GM21825 (cell line): ENCODE data around the gene TAF15.
A peak's percentile ranks its signal among the peaks of the same experiment; 100 is the strongest.

Source experiments
- ATAC-seq: cut with Tn5 transposase; IDR thresholded peaks from one replicate; pipeline ENCODE4 v1.9.1; 2021; ENCODE audit warnings: mild to moderate bottlenecking, moderate library complexity; ENCODE audit not compliant: unreplicated experiment

The TAF15 gene

GRCh38 chr17:35808962-35809854, at the start of gene TAF15:
Gene TAF15, plus strand, starts transcription at chr17:35809484. Its CDS starts 86 bp downstream, at chr17:35809570.
- peak; percentile 86 for ATAC-seq

DNA sequence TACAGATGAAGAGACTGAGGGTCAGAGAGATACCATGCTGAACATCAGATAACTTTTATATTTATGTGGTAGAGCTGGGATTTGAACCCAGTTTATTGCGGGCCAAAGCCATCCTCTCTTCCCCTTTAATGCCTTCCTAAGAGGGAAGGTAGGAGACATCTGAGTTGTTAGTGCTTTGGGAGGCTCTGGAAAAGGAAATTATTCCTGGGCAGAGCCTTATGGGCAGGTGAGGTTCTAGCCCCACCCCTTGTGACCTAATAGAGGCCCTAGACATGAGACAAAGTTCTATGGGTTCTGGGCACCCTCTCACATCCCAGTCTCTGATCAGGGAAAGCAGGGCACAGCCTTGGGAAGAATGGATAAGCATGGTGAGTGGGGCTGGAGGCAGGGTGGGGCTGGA, 48.7 kb upstream of the TAF15 start, which contains the start of gene C17orf50:
TSS of gene C17orf50 (plus strand) at position 301 of the 400 bp plus-strand sequence. CDS start at position 356, 55 bp downstream.
- ATAC-seq, result no peak

DNA sequence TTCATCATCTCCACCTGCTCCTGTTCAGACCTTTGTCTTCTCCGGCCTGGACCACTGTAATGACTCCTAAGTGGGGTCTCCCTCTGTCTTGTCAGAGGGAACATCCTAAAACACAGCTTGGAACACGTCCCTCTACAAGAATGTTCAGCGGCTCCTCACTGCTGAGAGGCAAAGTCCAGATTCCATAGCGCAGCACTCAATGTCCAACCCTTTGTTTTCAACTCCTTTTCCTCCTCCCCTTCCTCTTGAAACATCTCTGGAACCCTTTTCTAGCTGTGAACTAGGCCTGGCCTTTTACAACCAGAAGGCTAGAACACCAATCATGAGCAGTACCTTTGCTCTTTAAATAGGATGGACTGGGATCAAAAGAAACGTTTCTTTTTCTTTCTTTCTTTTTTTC, 47.7 kb upstream of the TAF15 start:
- no peak for ATAC-seq

DNA sequence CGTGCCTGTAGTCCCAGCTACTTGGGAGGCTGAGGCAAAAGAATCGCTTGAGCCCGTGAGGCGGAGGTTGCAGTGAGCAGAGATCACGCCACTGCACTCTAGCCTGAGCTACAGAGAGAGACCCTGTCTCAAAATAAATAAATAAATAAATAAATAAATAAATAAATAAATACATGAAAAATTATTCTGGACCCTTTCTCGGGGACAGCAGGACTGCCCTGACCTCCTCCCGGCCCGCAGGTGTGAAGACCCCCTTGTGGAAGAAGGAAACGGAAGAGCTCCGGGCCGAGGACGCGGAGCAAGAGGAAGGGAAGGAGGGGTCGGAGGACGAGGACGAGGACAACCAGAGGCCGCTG, 45.5 kb upstream of the TAF15 start:
- no peak for ATAC-seq

DNA sequence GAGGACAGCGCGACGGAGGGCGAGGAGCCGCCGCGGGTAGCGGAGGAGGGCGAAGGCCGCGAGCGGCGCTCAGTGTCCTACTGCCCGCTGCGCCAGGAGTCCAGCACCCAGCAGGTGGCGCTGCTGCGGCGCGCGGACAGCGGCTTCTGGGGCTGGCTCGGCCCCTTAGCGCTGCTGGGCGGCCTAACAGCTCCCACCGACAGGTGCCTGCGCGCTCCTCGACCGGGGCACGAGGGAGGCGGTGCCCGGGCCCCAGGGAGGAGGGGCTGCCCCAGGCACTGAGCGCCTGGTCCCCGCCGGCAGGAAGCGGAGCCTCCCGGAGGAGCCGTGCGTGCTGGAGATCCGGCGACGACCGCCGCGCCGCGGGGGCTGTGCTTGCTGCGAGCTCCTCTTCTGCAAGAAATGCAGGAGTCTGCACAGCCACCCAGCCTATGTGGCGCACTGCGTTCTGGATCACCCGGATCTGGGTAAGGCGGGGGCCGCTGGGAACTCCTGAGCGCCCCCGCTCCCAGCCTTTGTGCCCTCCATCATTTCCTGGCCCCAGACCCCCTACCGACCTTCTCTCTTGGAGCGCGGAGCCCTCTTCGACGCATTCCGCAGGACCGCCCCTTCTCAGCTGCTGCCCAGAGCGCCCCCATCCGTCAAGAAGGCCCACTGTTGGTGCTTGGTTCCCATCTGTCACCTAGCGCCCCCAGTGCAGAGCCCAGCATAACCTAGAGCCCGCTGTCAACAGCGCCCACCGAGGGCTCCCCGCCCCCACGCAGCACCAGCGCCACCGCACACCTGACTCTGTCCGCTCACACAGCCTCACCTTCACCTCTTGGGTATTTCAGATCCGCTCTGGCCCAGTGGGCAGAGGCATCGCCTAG, 44.9 kb upstream of the TAF15 start:
- peak; percentile 69 for ATAC-seq

DNA sequence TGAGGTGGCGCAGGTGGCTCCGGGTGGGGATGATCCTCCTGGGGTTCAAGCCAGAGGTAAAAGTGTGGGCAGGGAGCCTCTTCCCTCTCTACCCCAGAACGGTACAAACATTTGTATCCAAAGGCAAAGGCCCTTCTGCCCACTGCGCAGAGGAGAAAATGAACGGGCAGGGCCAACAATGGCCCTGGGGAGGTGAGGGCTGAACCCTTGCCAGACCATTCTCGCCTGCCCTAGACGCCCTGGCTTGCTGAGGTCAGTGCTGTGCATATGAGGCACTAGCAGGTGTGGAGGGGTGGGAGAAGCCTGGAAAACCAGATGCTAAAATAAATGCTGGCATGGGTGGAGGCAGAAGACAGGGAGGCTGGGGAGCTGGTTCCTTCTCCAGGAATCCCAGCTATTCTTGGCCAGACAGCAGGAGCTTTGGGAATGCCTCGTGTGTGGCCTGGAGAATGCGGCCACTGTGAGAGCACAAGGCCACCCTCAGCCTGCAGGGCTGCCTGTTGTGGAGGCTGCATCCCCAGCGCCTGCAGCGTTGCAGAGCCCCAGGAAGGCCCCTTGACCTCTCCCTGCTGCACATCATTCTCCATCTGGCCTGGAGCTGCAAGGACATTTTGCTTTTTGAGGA, 44.1 kb upstream of the TAF15 start:
- ATAC-seq, result no peak

GRCh38 chr17:35765756-35766488, 43.4 kb upstream of the TAF15 start:
- no peak for ATAC-seq

DNA sequence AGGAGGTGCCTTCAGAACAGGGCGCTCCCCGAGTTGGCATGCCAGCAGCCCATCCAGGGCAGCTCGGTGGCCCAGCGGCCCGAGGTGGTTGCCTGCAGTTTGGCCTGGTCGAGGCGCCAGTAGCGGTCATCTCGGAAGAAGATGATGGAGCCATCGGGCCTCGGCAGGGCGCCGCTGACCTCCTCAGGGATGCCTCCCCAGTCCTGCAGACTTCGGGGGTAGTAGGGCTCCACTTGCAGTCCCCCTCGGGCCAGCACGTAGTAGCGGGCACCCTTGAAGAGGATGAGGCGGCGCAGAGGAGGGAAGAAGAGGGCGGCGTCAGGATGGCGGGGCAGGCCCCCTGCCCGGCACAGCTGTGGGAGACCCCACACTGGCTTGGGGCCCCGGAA, 42.8 kb upstream of the TAF15 start:
- ATAC-seq, result no peak

DNA sequence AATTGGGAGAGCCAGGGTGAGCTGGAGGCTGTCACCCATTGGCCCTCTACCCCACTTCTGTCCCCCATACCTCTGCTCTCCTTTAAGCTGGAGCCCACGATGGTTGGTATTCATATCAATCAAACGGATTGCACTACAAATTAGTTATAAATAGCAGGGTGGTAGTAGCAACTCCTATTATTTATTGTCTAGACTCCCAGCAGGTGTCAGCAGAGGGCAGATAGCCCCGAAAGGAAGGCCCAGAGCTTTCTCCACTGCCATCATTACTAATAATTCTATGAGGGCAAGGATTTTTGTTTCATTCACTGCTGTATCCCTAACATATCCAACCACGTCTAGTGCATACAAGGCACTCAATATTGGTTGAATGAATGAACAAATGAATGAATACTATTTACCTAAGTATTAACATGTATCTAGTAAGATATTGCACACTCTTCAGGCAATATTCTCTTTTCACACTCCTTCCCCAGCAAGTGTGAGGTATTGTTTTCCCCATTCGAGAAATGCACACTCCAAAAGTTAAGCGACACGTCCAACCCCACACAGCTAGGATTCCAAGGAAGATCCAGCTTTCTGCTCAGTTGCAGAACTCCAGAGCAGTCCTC, 42.3 kb upstream of the TAF15 start:
- ATAC-seq, result no peak

- ATAC-seq, result no peak
These were observed 40.5 kb upstream of the TAF15 start for GRCh38 chr17:35768797-35769196.

- no peak for ATAC-seq
These were observed 39.3 kb upstream of the TAF15 start for GRCh38 chr17:35769895-35770486.

DNA sequence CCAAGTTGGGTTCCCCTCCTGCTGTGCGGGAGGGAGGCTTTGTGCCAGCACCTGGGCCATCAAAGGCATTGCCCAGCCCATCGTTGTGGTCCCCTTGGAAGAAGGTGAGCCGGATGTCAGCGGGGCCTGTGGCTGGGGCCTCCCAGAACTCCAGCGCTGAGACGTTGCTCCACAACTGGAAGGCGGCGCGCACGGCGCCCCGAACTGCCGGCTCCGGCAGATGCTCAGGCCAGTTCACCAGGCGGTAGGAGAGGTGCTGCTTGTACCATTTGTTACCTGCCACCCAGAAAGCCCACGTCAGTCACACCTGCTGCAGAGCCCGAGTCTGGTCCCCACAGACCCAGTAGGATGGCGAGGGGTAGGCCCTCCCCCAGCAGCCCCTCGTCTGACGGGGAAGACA, 36.2 kb upstream of the TAF15 start:
- ATAC-seq, result no peak

DNA sequence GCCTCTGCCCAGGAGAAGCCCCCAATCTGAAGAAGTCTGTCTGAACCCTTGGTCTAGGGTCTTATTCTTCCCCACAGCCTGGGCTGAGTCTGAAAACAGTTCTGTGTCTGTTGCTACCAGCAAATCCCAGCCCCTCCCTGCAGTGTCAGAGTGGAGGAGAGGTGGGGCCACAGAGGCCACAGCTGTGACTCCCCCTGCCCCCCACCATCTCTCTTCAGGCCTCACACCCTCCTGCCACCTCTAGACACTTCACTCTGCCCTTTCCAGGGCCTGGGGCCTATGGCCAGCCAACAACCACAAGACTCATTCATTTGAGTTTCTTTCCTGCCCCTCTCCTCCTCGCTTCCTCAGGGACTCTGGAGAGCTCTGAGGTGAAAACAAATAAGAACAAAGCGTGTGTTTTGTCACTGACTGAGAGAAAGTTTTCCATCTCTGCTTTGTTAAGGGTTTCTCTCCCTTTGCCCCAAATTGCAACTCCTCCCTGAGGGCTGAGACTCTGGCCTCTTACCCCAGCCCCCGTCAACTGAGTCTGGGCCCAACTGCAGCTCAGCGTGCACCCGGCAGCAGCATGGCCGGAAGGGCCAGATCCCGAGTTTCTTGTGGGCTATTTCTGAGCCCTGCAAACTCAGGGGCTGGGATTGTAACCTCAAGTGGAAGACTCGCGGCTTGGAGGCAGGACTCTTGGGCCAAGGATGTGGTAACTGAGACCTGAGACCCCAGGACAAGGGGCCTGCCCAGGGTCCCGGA, 35.4 kb upstream of the TAF15 start:
- no peak for ATAC-seq

DNA sequence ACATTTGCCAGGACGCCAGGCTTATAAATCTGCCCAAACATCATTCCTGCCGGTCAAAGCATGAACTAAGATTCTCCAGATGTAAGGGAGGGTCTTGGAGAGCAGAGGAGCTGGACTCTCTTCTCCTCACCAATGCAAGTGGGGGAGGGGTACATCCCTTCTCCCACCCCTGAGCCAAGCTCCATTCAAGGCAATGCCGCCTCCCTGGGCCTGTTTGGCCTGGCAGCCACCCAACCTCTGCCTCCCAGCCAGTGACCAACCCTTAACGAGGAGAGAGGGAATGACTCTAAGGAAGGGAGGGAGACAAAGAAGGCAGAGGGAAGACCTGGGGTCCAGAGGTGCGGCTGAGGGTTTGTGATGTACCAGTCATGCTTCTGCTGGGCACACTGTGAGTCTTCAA, 34.8 kb upstream of the TAF15 start:
- no peak for ATAC-seq

DNA sequence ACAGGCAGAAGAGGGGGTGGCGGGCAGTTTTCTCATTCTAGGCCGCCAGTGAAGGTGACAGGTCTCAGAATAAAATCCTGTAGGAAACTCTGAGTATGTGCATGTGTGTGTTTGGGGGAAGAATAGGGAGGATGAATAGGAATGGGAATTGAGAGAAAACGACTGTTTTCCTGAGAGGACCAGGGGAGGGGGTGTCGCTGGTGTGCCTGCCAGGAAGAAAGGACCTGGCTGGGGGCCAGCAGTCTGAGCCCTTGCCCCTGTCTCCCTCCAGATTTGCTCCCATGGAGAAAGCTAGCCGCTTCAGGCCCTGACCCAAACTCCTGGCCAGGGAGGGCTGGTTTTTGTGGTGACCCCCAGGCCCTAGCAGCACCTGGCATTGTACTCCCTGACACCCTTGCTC, 34.2 kb upstream of the TAF15 start:
- ATAC-seq, result no peak

DNA sequence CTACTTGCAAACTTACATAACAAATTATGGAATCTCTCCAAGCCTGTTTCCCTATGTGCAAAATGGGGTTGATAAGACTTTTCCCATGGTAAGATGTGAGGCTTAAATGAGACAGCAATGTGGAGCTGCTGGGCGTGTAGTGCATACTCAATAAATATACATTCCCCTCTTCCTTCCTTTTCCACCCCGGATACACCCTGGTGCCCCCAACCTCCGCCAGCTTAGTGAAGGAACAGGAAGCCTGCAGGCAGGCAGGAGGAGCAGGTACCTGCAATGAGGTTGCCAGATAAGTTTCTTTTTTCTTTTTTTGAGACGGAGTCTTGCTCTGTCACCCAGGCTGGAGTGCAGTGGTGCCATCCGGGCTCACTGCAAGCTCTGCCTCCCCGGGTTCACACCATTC, 33.7 kb upstream of the TAF15 start:
- ATAC-seq, result no peak

GRCh38 chr17:35778641-35779196, 30.6 kb upstream of the TAF15 start:
- ATAC-seq, result no peak

GRCh38 chr17:35780950-35781349, 28.3 kb upstream of the TAF15 start:
- ATAC-seq, result no peak

DNA sequence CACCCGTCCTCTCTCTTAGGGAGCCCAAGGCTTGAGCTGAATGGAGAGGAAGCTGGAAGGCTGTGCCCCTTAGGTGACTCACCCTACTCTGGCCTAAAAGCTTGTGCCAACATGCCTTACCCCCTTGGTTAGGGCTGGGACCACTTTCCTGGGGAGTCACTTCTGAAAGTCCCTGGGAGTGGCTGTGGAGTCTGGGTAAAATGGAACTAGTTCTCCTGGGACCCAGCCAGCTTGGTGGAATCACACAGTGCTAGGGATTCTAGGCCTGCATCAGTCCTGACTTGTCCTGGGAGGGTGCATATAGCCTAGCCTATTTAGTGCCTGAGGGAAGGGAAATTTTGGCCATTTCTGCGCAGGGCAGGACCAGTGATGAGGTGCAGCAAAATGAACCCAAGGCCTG, 24.4 kb upstream of the TAF15 start:
- ATAC-seq, result no peak
